HG02973 (cell line): ENCODE data around the gene TFG.

Experiments used
- ATAC-seq: cut with Tn5 transposase; IDR thresholded peaks from one replicate; pipeline ENCODE4 v1.9.1; 2021; ENCODE audit warnings: moderate library complexity; ENCODE audit not compliant: unreplicated experiment

Gene TFG

GRCh38 chr3:100789579-100789978 is 80.3 kb downstream of the TFG start:
- ATAC-seq: no peak

- ATAC-seq: no peak
These were observed 87.3 kb downstream of the TFG start for GRCh38 chr3:100796556-100796955.

GRCh38 chr3:100798012-100798411 is 88.7 kb downstream of the TFG start:
- no peak for ATAC-seq
